ENCODE data around the gene CUL4A.
A peak's percentile ranks its signal among the peaks of the same experiment; 100 is the strongest.

Gene CUL4A

GRCh38 chr13:113208421-113209335, 735 bp upstream of the CUL4A start, which contains the start of gene PCID2:
Gene PCID2, minus strand, starts transcription at chr13:113208669. Its CDS starts 35 bp downstream, at chr13:113208634.
- DNase-seq, result peak; percentile 96 to 97

- DNase-seq, result peak in 1 of 2 experiments; percentile 46
These were observed 477 bp downstream of the CUL4A start for GRCh38 chr13:113209759-113210421.

GRCh38 chr13:113210833-113211232, 1.4 kb downstream of the CUL4A start:
- DNase-seq, result no peak

GRCh38 chr13:113211774-113212173, 2.4 kb downstream of the CUL4A start:
- no peak for DNase-seq

GRCh38 chr13:113216254-113217048, 7.0 kb downstream of the CUL4A start:
- peak in 1 of 2 experiments; percentile 24 for DNase-seq

- no peak for DNase-seq
These were observed 9.2 kb downstream of the CUL4A start for GRCh38 chr13:113218586-113218985.

GRCh38 chr13:113219256-113219940, 10.0 kb downstream of the CUL4A start:
- DNase-seq, result no peak

GRCh38 chr13:113220141-113220598, 10.8 kb downstream of the CUL4A start:
- no peak for DNase-seq

GRCh38 chr13:113220877-113221276, 11.5 kb downstream of the CUL4A start:
- no peak for DNase-seq

GRCh38 chr13:113223070-113223469, 13.7 kb downstream of the CUL4A start:
- DNase-seq, result no peak

GRCh38 chr13:113224486-113224885, 15.1 kb downstream of the CUL4A start:
- DNase-seq, result no peak

- DNase-seq, result no peak
These were observed 16.1 kb downstream of the CUL4A start for GRCh38 chr13:113225515-113225914.

GRCh38 chr13:113226873-113227450, 17.5 kb downstream of the CUL4A start:
- DNase-seq, result no peak

- no peak for DNase-seq
These were observed 19.7 kb downstream of the CUL4A start for GRCh38 chr13:113229161-113229560.

- no peak for DNase-seq
These were observed 20.4 kb downstream of the CUL4A start for GRCh38 chr13:113229791-113230190.

GRCh38 chr13:113231306-113232207, 22.1 kb downstream of the CUL4A start:
- DNase-seq, result no peak

GRCh38 chr13:113232208-113233003, 23.0 kb downstream of the CUL4A start:
- DNase-seq, result no peak

GRCh38 chr13:113233101-113233500, 23.7 kb downstream of the CUL4A start:
- DNase-seq, result no peak

GRCh38 chr13:113238536-113238935, 29.1 kb downstream of the CUL4A start:
- no peak for DNase-seq

GRCh38 chr13:113239357-113239756, 29.9 kb downstream of the CUL4A start:
- DNase-seq, result no peak
